HCT116 (cell line): ENCODE data around the gene SNED1. TPM values are rescaled to one million over a fixed set of nuclear protein-coding genes. Genes with fewer than 3 reads are reported as not detected.

Experiments used
- ATAC-seq: fragments of 200-7000 bp; cut with Tn5 transposase; 2 replicates; pipeline ENCODE4 v1.9.1; 2020; ENCODE audit warnings: mild to moderate bottlenecking, moderate library complexity
- BruUV-seq: library from RNA; stranded (reverse); fragments of 400-500 nt; replicated peaks from 2 replicates; lab custom pipeline; 2021; lab: Mats Ljungman, UMichigan
- CTCF ChIA-PET: fragments of 300-600 bp; sonication (Branson Sonifier 250); formaldehyde crosslinking; loops from one replicate; lab custom pipeline; 2021; ENCODE audit warnings: antibody characterized with exemption; lab: Charles Lee
- POLR2A ChIA-PET: fragments of 300-600, 350-600 bp; sonication (Branson Sonifier 250); formaldehyde crosslinking; loops from one replicate; lab custom pipeline; 2021; ENCODE audit warnings: antibody characterized with exemption; lab: Charles Lee
- RAD21 ChIA-PET, 2 experiments: fragments of 300-600 bp; sonication (Branson Sonifier 250); formaldehyde crosslinking; loops; one replicate each; lab custom pipeline; 2023; ENCODE audit warnings: low total read pairs in 2 of 2; ENCODE audit not compliant: uncharacterized antibody in 2 of 2, unreplicated experiment in 2 of 2, low non-redundant PET in 1 of 2; lab: Charles Lee
- DNase-seq: peaks from one replicate; pipeline ENCODE4 v3.0.0-alpha.2; 2010; ENCODE audit warnings: low read depth, low spot score
- H2AFZ ChIP-seq: fragments of 200-600 bp; shearing (Covaris generic), sonication (generic); 2 replicates; pipeline ENCODE4 v1.6.1; 2017; ENCODE audit warnings: low read depth, mixed run types, mixed read lengths, antibody characterized with exemption, low read length; ENCODE audit not compliant: poor library complexity, severe bottlenecking
- H3K27ac ChIP-seq: 2 replicates; pipeline ENCODE4 v1.5.1; 2012; ENCODE audit warnings: low read depth, low read length
- H3K27me3 ChIP-seq: fragments of 200-600 bp; sonication (generic); 2 replicates; pipeline ENCODE4 v1.6.1; 2016; ENCODE audit warnings: mixed run types, low read length, mixed read lengths; ENCODE audit not compliant: insufficient read depth
- H3K36me3 ChIP-seq, 2 experiments: fragments of 200-500 bp in 1 of 2; fragments of 200-600 bp in 1 of 2; sonication (Bioruptor generic) in 1 of 2; sonication (generic) in 1 of 2; 2 replicates each; pipeline versions ENCODE4 v1.5.1 to v1.6.1; 2014 to 2016; ENCODE audit warnings: low read length in 2 of 2, inconsistent platforms in 1 of 2, mixed read lengths in 1 of 2, mixed run types in 1 of 2; ENCODE audit not compliant: insufficient read depth in 2 of 2, control insufficient read depth in 1 of 2
- H3K4me1 ChIP-seq, 2 experiments: fragments of 200-600 bp in 1 of 2; sonication (generic) in 1 of 2; 2 replicates each; pipeline versions ENCODE4 v1.5.1 to v1.6.1; 2012 to 2017; ENCODE audit warnings: low read length in 2 of 2, inconsistent platforms in 1 of 2, mild to moderate bottlenecking in 1 of 2, mixed read lengths in 1 of 2, mixed run types in 1 of 2, moderate library complexity in 1 of 2; ENCODE audit not compliant: insufficient read depth in 2 of 2, control insufficient read depth in 1 of 2
- H3K4me2 ChIP-seq: fragments of 200-600 bp; sonication (generic); 2 replicates; pipeline ENCODE4 v1.6.1; 2017; ENCODE audit warnings: mixed run types, low read length, mixed read lengths
- H3K4me3 ChIP-seq, 2 experiments: fragments of 200-600 bp in 1 of 2; sonication (generic) in 1 of 2; replicated peaks in 1 of 2; 2 replicates each; pipeline ENCODE4 v1.5.1; 2011 to 2016; ENCODE audit warnings: low read length in 2 of 2, control low read depth in 1 of 2, low read depth in 1 of 2, mild to moderate bottlenecking in 1 of 2, mixed read lengths in 1 of 2, mixed run types in 1 of 2
- H3K79me2 ChIP-seq: fragments of 200-600 bp; sonication (generic); 2 replicates; pipeline ENCODE4 v1.6.1; 2017; ENCODE audit warnings: mild to moderate bottlenecking, mixed run types, low read length, moderate library complexity, mixed read lengths; ENCODE audit not compliant: insufficient read depth
- H3K9ac ChIP-seq: fragments of 200-600 bp; sonication (generic); 2 replicates; pipeline ENCODE4 v1.6.1; 2016; ENCODE audit warnings: low read length, mixed read lengths
- H3K9me2 ChIP-seq: fragments of 200-600 bp; sonication (generic), shearing (Covaris generic); 2 replicates; pipeline ENCODE4 v1.6.1; 2017; ENCODE audit warnings: mixed run types, mild to moderate bottlenecking, moderate library complexity; ENCODE audit not compliant: insufficient read depth
- H3K9me3 ChIP-seq, 2 experiments: fragments of 200-500 bp in 1 of 2; fragments of 200-600 bp in 1 of 2; sonication (Bioruptor generic) in 1 of 2; sonication (generic) in 1 of 2; 2 replicates each; pipeline ENCODE4 v1.6.1; 2014 to 2017; ENCODE audit warnings: low read length in 2 of 2, mixed read lengths in 2 of 2, inconsistent platforms in 1 of 2, low read depth in 1 of 2, mild to moderate bottlenecking in 1 of 2, mixed run types in 1 of 2, moderate library complexity in 1 of 2; ENCODE audit not compliant: control insufficient read depth in 1 of 2, insufficient read depth in 1 of 2
- H4K20me1 ChIP-seq: fragments of 200-600 bp; sonication (generic), shearing (Covaris generic); 2 replicates; pipeline ENCODE4 v1.6.1; 2017; ENCODE audit warnings: mixed run types, mild to moderate bottlenecking, moderate library complexity; ENCODE audit not compliant: insufficient read depth
- CEBPB ChIP-seq: IDR thresholded peaks from 2 replicates; pipeline ENCODE4 v1.6.1; 2012; ENCODE audit warnings: low read depth
- EGR1 ChIP-seq: IDR thresholded peaks from 2 replicates; pipeline ENCODE4 v1.6.1; 2012; ENCODE audit warnings: low read depth
- EZH2 ChIP-seq: fragments of 200-600 bp; sonication (generic); IDR thresholded peaks from 2 replicates; pipeline ENCODE4 v1.6.1; 2017; ENCODE audit warnings: antibody characterized with exemption, mixed run types
- EZH2phosphoT487 ChIP-seq: fragments of 200-600 bp; IDR thresholded peaks from 2 replicates; pipeline ENCODE4 v1.6.1; 2018; ENCODE audit warnings: antibody characterized with exemption, borderline replicate concordance
- FOSL1 ChIP-seq: IDR thresholded peaks from 2 replicates; pipeline ENCODE4 v1.6.1; 2012; ENCODE audit warnings: low read depth
- POLR2A ChIP-seq: IDR thresholded peaks from 2 replicates; pipeline ENCODE4 v1.7.0; 2011; ENCODE audit warnings: borderline replicate concordance; ENCODE audit not compliant: insufficient read depth, insufficient read length; ENCODE audit errors: extremely low read depth
- POLR2AphosphoS5 ChIP-seq: IDR thresholded peaks from 2 replicates; pipeline ENCODE4 v1.6.1; 2011; ENCODE audit warnings: mild to moderate bottlenecking, low read depth, low read length, moderate library complexity
- SIN3A ChIP-seq: IDR thresholded peaks from 2 replicates; pipeline ENCODE4 v1.6.1; 2012; ENCODE audit warnings: low read depth
- SP1 ChIP-seq: IDR thresholded peaks from 2 replicates; pipeline ENCODE4 v1.6.1; 2012; ENCODE audit warnings: low read depth
- ZFX ChIP-seq: fragments of 450-650 bp; IDR thresholded peaks from 2 replicates; pipeline ENCODE4 v1.6.1; 2017
- intact Hi-C: fragments of 100-400 bp; cut with micrococcal nuclease; formaldehyde crosslinking; loops from 2 replicates; pipeline ENCODE4 v1.10.0; 2022
- total RNA-seq: library from RNA; stranded (reverse); gene quantifications from one replicate; pipeline ENCODE4 v1.2.1, GENCODE V29; 2021; ENCODE audit not compliant: unreplicated experiment
- TF ChIP-seq, protein P1 (sequence below): IDR thresholded peaks from 2 replicates; pipeline ENCODE4 v1.6.1; 2011; ENCODE audit warnings: mild to moderate bottlenecking, low read length, moderate library complexity; ENCODE audit not compliant: insufficient replicate concordance; ENCODE audit errors: extremely low read depth
- TF ChIP-seq, protein P2 (sequence below): IDR thresholded peaks from 2 replicates; pipeline ENCODE4 v1.6.1; 2012; ENCODE audit warnings: low read depth
- TF ChIP-seq, protein P3 (sequence below): IDR thresholded peaks from 2 replicates; pipeline ENCODE4 v1.6.1; 2012

SNED1 gene
- total RNA-seq, 1 experiment from 2014 or later = 9.6 TPM

DNA sequence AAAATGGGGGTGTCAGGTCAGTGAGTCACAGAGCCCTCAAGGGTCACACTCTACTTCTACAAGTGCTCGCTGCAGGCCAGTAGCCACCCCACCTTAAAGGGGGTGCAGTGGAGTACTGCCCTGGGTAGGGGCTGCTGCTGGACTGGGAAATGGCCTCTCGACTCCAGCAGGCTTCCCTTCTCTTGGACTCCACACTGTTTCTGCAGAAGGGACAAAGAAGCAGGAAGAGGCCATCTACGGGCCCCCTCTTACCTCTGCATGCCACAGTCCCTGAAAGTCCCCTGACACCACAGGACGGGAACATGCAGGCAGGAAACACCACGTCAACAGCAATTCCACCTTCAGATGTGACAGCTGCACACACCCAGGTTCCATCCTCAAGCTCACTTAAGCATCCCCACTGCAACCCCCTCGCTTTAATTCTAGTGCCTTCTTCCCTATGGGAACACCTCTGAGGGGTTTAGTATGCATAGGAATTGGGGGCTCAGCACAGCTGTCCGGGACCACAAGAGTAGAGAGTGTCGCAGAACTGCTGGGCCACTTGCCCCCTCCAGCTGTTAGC is 22.3 kb downstream of the SNED1 start:
- Histone ChIP-seq H3K9me3 (peaks cover 5 to 7% of the 10 kb centered on the region in 2 experiments; a peak in 2 of 4 replicates), H3K27ac (no peak overlapping the region), H3K4me2 (no peak overlapping the region), H3K9ac (no peak overlapping the region), H3K36me3 (no peaks in the 10 kb centered on the region), H3K9me2 (no peaks in the 10 kb centered on the region), H3K4me3 (no peak overlapping the region), H3K27me3 (no peaks in the 10 kb centered on the region), H3K4me1 (peaks cover 0 to 7% of the 10 kb centered on the region in 2 experiments; a peak in 1 of 4 replicates), H4K20me1 (no peaks in the 10 kb centered on the region), H3K79me2 (no peaks in the 10 kb centered on the region), H2AFZ (no peak overlapping the region)
- DNase-seq = no peak
- TF ChIP-seq, protein P1, sequence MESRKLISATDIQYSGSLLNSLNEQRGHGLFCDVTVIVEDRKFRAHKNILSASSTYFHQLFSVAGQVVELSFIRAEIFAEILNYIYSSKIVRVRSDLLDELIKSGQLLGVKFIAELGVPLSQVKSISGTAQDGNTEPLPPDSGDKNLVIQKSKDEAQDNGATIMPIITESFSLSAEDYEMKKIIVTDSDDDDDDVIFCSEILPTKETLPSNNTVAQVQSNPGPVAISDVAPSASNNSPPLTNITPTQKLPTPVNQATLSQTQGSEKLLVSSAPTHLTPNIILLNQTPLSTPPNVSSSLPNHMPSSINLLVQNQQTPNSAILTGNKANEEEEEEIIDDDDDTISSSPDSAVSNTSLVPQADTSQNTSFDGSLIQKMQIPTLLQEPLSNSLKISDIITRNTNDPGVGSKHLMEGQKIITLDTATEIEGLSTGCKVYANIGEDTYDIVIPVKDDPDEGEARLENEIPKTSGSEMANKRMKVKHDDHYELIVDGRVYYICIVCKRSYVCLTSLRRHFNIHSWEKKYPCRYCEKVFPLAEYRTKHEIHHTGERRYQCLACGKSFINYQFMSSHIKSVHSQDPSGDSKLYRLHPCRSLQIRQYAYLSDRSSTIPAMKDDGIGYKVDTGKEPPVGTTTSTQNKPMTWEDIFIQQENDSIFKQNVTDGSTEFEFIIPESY = no peak
- TF ChIP-seq POLR2A (no peak), CEBPB (no peak), POLR2AphosphoS5 (no peak), ZFX (no peak), EZH2 (no peak), EGR1 (no peak), SIN3A (no peak), SP1 (no peak), FOSL1 (no peak), EZH2phosphoT487 (no peak)
- TF ChIP-seq, protein P2, sequence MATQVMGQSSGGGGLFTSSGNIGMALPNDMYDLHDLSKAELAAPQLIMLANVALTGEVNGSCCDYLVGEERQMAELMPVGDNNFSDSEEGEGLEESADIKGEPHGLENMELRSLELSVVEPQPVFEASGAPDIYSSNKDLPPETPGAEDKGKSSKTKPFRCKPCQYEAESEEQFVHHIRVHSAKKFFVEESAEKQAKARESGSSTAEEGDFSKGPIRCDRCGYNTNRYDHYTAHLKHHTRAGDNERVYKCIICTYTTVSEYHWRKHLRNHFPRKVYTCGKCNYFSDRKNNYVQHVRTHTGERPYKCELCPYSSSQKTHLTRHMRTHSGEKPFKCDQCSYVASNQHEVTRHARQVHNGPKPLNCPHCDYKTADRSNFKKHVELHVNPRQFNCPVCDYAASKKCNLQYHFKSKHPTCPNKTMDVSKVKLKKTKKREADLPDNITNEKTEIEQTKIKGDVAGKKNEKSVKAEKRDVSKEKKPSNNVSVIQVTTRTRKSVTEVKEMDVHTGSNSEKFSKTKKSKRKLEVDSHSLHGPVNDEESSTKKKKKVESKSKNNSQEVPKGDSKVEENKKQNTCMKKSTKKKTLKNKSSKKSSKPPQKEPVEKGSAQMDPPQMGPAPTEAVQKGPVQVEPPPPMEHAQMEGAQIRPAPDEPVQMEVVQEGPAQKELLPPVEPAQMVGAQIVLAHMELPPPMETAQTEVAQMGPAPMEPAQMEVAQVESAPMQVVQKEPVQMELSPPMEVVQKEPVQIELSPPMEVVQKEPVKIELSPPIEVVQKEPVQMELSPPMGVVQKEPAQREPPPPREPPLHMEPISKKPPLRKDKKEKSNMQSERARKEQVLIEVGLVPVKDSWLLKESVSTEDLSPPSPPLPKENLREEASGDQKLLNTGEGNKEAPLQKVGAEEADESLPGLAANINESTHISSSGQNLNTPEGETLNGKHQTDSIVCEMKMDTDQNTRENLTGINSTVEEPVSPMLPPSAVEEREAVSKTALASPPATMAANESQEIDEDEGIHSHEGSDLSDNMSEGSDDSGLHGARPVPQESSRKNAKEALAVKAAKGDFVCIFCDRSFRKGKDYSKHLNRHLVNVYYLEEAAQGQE = no peak
- TF ChIP-seq, protein P3, sequence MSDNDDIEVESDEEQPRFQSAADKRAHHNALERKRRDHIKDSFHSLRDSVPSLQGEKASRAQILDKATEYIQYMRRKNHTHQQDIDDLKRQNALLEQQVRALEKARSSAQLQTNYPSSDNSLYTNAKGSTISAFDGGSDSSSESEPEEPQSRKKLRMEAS = no peak
- no peak for ATAC-seq
- intact Hi-C loops = no loop called here
- CTCF ChIA-PET = no interaction called here
- BruUV-seq = no TSS peak
- POLR2A ChIA-PET = no interaction called here
- RAD21 ChIA-PET = no interaction called here
